ENCODE results near the gene SLC6A8.
"Not testable (repeated sequence)": the region's sequence is repeated elsewhere in the genome, so short reads cannot be mapped to it uniquely, and the experiment has no call there.

The SLC6A8 gene

DNA sequence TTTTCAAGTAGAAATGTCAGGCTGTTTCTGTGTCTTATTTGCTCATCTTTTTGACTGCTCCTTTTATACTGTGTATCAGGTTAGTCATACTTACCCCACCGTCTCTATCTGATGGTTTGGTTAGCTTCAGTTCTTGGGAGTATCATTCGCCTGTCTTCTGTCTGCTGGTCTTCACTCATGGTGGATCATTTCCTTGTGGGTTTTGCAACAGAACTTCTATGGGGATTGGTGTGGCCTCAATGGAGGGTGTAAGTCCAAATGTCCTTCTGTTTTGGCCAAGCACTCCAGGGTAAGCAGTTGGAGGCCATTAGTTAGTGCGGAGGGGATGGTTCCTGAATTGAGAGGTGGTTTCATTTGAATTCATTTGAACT is 44.1 kb downstream of the SLC6A8 start:
- no peak for DNase-seq (ENCODE audit: low read depth)

DNA sequence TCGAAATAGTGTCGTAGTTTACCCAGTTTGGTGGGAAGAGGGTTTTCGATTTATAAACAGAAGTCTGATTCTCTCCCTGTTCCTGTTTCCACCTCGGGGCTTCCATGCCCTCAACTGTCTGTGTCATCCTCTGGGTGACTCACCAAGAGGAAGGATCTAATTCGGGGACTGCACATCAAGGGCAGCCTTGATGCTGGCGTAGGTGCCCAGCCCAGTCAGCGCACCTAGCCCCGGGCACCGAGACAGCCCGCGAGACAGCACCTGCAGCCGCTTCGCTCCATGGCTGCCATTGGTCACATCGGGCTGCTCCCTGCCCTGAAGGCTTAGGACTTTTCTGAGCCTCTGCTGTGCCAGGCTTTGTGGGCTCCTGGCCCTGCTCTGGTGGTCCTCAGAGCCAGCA is 44.7 kb downstream of the SLC6A8 start:
- no peak for DNase-seq (ENCODE audit: low read depth)

DNA sequence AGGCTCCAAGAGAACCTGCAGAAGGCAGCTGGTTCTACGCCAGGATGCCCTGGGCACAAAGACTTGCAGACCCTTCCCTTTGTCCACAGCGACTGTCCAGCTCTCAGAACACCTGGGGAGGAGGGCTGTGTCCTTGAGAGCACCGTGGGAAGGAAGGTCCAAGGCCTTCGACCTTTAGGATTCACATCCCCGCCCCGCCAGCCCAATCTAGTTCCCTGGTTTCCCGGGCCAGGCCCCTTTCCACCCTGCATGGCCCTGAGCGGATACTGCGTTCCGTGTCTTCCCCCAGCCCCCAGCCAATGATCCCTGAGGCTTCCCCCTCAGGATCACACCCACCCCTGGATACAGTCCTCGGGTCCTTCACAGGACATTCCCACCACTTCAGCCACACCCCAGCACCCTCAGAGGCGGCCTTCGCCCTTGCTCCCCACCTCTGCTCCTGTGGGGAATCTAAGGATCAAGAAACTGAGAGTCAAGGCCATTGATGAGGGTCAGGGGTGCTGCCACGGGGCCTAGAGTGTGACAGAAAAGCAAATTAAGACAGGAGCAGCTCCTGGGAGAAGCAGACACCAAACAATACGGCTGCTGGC is 46.0 kb downstream of the SLC6A8 start:
- no peak for DNase-seq (ENCODE audit: low read depth)

DNA sequence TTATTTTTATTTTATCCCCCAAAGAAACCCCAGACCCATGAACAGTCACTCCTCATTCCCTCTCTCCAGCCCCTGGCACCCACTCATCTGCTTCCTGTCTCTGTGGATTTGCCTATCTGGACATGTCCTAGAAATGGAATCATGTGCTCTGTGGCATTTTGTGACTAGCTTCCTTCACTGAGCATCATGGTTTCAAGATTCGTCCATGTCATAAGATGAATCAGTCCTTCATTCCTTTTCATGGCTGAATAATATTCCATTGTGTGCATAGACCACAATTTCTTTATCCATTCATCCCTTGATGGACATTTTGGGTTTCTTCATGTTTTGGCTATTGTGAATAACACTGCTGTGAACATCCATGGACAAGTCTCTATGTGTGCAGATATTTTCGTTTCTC is 47.1 kb downstream of the SLC6A8 start:
- DNase-seq (ENCODE audit: low read depth), result no peak

DNA sequence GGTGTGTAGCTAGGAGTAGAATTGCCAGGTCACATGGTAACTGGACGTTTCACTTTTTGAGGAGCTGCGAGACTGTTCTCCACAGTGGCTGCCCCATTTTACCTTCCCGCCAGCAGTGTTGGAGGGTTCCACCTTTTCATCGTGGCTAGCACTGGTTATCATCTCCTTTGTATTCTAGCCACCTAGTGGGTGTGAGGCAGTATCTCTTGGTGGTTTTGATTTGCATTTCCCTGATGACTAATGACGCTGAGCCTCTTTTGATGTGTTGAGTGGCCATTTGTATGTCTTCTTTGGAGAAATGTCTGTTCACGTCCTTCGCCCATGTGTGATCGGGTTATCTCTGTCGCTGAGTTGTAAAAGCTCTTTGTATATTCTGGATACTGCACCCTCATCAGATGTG is 47.5 kb downstream of the SLC6A8 start:
- no peak for DNase-seq (ENCODE audit: low read depth)

DNA sequence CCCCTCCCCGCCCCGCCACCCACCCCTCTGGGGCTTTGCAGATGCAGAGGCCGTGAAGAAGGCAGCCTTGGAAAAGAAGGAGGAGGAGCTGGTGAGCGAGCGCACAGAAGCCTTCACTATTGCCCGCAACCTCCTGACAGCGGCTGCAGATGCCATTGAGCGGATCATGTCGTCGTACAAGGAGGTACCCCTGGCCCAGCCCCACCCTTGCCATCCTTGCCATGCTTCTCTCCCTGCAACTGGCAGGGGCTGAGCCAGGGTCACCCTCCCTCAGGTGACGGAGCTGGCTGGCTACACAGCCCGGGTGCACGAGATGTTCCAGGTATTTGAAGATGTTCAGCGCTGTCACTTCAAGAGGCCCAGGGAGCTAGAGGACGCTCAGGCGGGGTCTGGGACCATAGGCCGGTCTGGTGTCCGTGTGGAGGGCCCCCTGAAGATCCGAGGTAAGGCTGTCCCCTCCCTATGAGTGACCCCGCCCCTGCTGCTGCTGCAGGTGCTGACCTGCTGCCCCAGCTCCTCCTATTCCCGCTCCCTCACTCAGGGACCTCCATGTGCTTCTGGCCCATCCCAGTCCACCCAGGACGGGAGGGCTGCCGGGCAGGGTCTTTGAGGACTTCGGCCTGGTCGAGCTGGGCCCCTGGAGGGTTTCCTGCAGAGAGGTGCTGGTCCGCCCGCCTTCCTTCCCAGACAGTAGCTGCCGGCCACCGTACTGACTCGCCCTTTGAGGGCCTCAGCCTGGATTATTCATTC is 48.5 kb downstream of the SLC6A8 start:
- DNase-seq (ENCODE audit: low read depth), result no peak

DNA sequence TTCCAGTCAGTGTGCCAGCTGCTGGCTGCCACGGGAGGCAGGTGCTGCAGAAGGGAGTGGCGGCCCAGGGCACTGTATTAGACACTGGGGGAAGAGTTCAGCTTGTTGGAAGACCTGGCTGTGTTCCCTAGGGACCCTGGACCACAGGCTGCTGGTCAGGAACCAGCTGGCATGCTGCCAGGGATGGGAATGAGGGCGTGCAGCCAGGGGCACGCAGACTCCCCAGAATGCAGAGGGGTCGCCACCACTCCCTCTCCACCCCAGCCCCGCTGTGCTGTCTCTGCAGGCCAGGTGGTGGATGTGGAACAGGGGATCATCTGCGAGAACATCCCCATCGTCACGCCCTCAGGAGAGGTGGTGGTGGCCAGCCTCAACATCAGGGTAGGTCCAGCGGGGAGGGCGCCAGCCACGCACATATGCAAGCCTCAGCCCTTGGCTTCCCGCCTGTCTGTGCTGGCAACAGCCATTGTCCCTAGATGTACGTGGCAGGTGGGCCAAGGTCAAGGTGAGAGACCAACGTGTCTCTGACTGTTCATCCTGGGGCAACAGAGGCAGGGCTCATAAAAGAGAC is 49.2 kb downstream of the SLC6A8 start:
- DNase-seq (ENCODE audit: low read depth), result no peak

DNA sequence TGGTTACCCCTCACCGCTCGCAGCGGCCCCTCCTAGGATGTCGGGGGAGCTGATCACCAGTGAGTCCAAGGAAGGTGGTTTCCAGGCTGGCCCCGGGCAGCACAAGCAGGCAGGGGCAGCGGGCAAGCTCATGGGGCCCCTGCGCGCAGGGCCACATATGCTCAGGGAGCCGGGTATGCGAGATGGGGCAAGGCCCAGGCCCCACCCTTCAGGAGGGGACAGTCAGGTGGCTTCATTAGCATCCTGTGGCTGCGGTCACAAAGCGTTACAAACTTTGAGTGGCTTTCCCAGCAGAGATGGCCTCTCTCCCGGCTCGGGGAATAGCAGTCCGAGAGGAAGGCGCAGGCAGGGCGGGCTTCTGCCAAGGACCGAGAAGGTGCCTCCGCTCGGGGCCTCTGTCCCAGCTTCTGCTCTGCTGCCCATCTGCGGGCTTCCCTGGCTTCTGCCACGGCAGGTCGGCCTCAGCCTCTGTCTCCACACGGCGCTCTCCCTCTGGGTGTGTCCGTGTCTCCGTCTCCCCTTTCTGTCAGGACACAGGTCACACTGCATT is 50.4 kb downstream of the SLC6A8 start:
- DNase-seq (ENCODE audit: low read depth), result no peak

DNA sequence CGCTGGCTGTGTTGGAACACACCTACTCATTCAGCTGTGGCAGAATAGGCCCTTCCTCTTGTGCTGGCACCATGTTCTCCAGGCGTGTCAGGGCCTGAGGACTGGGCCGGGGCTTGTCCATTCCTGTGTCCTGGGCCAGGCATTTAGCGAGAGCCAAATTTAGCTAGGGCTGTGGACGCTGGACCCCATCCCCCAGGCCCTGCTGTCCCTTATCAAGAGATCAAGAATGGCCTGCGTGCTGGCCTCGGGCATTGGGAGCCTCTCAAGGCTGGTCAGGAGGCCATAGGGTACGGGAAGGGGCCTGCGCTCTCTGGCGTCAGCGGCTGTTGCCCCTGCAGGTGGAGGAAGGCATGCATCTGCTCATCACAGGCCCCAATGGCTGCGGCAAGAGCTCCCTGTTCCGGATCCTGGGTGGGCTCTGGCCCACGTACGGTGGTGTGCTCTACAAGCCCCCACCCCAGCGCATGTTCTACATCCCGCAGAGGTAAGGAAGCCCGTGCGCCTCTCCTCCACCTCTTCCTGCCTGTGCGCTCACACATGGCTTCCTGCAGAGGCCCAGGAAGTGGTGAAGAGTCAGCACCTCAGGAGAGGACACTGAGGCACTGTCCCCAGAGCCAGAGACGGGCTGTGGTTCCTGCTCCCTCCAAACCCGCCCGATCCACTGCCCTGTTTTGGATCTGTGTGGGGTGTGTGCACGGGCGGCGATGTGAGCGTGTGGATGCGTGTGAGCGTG is 52.2 kb downstream of the SLC6A8 start:
- no peak for DNase-seq (ENCODE audit: low read depth)

DNA sequence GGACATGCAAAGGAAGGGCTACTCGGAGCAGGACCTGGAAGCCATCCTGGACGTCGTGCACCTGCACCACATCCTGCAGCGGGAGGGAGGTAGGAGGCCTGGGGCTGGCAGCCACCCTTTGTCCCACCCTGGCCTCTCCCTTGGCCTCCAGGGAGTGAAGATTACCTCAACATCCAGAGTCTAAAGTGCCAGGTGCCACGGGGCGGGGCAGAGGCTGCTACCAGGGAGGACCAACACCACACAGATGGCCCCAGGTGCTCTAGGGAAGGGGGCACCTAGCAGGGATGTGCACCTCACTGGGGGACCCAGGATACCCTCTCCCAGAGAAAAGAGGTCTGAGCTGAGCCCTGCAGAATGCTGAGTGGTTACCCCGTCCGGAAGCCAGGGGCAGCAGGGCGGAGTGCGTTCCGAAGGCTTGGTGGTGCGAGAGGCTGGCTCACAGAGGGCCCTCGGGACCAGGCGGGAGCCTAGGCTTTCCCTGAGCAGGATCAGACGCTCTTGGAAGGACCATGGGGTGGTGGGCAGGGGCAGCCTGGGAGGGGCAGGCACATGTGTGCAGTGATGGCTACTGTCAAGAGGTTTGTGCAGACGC is 53.0 kb downstream of the SLC6A8 start:
- DNase-seq (ENCODE audit: low read depth), result no peak

DNA sequence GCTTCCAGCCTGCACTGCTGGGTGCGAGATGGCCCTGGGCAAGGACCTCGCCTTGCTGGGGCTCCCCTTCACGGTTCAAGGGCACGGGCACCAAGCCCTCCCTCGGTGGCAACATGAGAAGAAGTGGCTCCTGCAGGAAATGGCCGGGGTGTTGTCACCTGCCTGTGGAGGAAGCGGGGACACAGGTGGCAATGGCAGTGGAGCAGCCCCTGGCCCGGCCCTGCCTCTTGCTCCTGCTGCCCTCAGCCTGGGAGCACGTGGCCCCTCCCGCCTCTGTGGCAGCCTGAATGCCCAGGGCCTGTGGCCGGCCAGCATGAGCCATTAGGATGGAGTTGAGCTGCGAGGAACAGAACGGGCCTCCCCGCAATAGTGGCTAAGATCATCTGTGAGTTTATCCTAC is 53.7 kb downstream of the SLC6A8 start:
- no peak for DNase-seq (ENCODE audit: low read depth)

DNA sequence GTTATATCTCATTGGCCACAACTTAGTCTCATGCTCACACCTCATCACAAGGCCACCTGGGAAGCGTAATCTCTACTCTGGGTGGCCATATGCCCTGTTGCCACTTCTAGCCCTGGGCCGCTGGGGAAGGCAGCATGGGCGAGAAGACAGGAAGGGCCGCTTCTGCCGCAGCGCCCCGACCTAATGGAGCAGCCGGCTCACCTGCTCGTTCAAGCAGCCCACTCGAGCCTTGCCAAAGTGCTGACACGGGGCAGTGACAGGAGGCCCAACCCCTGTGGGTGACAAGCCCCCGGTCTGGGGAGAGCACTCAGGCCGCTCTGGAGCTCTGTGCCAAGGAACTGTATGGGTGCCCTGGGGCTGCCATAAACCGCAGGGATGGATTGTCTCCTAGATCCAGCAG is 54.4 kb downstream of the SLC6A8 start:
- not testable (repeated sequence) for DNase-seq (ENCODE audit: low read depth)

DNA sequence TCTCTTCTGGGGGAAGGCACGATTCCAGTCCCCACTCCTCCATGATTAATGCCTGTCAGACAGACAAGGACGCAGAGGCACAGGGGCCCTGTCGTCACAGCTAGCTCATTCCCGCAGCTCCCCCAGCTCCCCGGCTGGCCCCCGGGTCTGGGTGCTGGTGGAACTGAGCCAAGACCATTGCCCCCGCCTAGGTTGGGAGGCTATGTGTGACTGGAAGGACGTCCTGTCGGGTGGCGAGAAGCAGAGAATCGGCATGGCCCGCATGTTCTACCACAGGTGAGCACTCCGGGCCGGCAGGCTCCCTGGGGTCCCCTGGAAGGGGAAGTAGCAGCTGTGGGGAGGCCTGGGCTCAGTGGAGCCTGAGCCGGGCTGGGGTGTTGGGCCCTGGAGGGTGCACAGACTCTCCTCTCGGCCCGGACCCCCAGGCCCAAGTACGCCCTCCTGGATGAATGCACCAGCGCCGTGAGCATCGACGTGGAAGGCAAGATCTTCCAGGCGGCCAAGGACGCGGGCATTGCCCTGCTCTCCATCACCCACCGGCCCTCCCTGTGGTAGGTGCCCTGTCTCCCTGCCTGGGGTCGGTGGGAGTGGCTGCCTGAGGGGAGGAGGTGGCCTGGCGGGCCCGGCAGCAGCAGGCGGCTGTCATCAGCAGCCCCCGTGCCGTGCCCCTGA is 55.2 kb downstream of the SLC6A8 start:
- not testable (repeated sequence) for DNase-seq (ENCODE audit: low read depth)

DNA sequence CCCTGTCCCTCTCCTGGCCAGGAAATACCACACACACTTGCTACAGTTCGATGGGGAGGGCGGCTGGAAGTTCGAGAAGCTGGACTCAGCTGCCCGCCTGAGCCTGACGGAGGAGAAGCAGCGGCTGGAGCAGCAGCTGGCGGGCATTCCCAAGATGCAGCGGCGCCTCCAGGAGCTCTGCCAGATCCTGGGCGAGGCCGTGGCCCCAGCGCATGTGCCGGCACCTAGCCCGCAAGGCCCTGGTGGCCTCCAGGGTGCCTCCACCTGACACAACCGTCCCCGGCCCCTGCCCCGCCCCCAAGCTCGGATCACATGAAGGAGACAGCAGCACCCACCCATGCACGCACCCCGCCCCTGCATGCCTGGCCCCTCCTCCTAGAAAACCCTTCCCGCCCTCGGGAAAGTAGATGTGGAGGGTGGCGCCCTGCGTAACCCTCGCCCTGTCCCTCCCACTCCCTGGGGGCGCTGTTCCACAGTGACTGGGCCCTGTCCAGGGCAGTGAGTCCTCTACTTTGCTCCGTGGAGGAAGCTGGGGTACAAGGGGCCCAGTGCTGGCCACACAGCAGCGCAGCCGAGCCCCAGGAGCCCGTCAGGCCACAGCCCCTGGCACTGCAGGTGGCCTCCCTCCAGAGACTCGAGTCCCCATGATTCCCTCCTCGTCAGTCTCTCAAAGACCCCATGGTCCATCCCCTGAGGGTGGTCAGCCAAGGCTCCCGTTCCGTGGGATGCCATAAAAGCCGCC is 55.9 kb downstream of the SLC6A8 start:
- not testable (repeated sequence) for DNase-seq (ENCODE audit: low read depth)

DNA sequence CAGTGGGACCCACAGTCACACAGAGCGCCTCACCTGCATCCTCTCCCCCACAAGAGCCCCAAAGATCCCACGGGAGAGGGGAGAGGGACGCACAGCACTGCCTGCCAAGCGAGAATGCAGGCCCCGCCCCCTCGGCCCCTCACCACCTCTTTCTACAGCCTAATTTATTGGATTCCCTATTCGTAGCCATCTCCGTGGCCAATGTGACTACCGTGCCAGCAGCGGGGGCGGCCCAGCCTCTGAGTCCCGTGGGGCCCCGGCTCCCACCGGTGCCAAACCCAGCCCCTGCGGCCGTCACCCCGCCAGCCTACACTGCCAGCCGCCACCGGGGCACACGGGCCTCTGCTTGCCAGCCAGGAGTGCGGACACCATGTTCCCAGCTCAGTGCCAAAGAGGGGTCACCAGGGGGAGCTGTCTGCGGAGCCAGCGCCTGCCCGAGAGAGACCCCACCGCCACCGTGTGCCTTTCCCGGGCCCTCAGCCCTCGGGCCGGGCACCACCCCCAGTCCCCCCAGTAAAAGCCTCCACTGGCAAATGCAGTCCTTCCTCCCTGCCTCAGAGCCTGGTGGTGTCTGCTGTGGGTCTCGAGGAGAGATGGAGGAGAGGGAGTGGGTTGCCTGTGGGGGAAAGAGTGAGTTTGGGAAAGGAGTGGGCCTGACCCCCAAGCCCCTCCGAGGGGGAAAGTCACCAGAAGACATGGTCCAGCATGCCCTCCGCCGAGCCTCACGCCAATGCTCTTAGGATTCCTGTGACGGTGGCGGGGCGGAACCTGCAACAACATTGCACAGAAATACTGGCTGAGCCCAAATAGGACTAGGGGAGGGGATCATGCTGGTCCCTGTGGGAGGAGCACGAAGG is 56.7 kb downstream of the SLC6A8 start:
- no peak for DNase-seq (ENCODE audit: low read depth)

DNA sequence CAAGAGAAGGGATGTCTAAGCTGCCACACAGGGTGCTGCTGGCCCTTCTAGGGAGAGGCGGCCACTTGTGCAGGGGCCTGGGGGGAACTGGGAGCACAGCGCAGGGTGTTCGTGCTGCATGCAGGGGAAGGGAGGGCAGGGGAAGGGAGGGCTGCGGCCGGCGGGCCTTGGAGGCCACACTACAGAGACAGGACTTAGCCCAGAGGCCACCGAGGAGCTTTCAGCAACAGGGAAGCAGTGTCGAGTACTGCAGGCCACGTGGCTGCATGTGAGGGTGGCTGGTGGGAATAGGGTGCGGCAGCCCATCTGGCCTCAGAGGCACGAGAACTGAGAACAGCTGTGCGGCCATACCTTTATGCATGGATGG is 57.3 kb downstream of the SLC6A8 start:
- not testable (repeated sequence) for DNase-seq (ENCODE audit: low read depth)
